ENCODE measurements around the gene FBXW4. TPM values are rescaled to one million over a fixed set of nuclear protein-coding genes. Genes with fewer than 3 reads are reported as not detected.

FBXW4 gene, protein sequence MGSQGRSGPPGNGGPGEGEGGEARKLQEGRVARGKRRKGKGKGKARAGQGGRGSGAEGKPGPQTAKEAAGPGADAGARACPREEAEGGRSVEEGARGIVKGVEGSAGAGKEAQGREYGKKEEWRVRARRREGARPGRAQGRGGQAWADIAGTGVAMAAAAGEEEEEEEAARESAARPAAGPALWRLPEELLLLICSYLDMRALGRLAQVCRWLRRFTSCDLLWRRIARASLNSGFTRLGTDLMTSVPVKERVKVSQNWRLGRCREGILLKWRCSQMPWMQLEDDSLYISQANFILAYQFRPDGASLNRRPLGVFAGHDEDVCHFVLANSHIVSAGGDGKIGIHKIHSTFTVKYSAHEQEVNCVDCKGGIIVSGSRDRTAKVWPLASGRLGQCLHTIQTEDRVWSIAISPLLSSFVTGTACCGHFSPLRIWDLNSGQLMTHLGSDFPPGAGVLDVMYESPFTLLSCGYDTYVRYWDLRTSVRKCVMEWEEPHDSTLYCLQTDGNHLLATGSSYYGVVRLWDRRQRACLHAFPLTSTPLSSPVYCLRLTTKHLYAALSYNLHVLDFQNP
- polyA plus RNA-seq (ENCODE audit: insufficient read length in 10 of 10): 10 to 100 TPM; 35.6 to 52.0 (median 43.7) TPM
- long read RNA-seq, donor 1, transcript FBXW4-201 (9 exons, 2,483 nt): major isoform, 5 of 5 reads
- long read RNA-seq, donor 1, partial matches to known transcripts: 0 of 5 reads
- long read RNA-seq, donor 1, other reads (novel, unspliced or antisense): 0 of 5 reads
- long read RNA-seq, donor 2, transcript FBXW4-201 (9 exons, 2,483 nt): major isoform, 5 of 6 reads
- long read RNA-seq, donor 2, partial matches to known transcripts: 0 of 6 reads
- long read RNA-seq, donor 2, other reads (novel, unspliced or antisense): 0 of 6 reads
- long read RNA-seq, donor 3: 0 reads
- long read RNA-seq, donor 4, partial matches to known transcripts: 0 of 3 reads
- long read RNA-seq, donor 4, other reads (novel, unspliced or antisense): 0 of 3 reads
- long read RNA-seq, donor 5, partial matches to known transcripts: 0 of 4 reads
- long read RNA-seq, donor 5, other reads (novel, unspliced or antisense): 0 of 4 reads
- long read RNA-seq, donor 6, transcript FBXW4-201 (9 exons, 2,483 nt): major isoform, 7 of 7 reads
- long read RNA-seq, donor 6, partial matches to known transcripts: 0 of 7 reads
- long read RNA-seq, donor 6, other reads (novel, unspliced or antisense): 0 of 7 reads
- long read RNA-seq, donor 7, partial matches to known transcripts: 0 of 4 reads
- long read RNA-seq, donor 7, other reads (novel, unspliced or antisense): 0 of 4 reads
- long read RNA-seq, donor 8, partial matches to known transcripts: 0 of 2 reads
- long read RNA-seq, donor 8, other reads (novel, unspliced or antisense): 0 of 2 reads
- long read RNA-seq, donor 9: 0 reads

GRCh38 chr10:101694674-101695403 lies at the start of gene FBXW4:
TSS of gene FBXW4 (minus strand) at chr10:101695170. CDS start at chr10:101695105, 65 bp downstream.
- peak; percentile 24 to 87 (median 49) for DNase-seq

DNA sequence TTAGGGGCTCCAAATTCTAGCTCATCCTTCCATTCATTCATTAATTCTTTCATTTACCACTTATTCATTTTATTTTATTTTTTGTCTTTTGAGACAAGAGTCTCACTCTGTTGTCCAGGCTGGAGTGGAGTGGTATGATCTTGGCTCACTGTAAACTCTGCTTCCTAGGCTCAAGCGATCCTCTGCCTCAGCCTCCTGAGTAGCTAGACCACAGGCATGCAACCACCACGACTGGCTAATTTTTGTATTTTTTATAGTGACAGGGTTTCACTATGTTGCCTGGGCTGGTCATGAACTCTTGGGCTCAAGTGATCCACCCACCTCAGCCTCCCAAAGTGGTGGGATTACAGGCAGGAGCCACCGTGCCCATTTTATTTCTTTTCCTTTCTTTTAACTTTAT lies 49.3 kb upstream of the FBXW4 start:
- no peak for DNase-seq

- DNase-seq: no peak
These were observed 47.0 kb upstream of the FBXW4 start for GRCh38 chr10:101741938-101742337.

DNA sequence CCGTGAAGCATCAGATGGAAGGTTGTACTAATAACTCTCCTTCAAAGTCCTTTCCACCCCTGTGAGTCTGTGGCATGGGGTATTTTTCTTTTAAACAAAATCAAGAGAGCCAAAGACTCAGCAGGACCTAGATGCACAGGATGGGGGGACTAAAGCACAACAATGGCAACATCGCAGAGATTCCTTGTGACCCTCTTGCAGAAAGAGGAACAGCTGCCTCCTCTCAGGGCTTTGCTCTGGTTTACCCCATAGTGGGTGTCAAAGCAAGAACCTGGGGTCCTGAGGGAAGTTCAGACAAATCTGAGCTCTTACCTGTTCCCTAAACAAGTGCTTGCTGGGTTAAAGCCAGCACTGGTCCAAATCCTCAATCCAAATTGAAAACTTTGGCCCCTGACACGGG lies 41.7 kb upstream of the FBXW4 start:
- no peak for DNase-seq

- no peak for DNase-seq
These were observed 37.1 kb upstream of the FBXW4 start for GRCh38 chr10:101732096-101732495.

GRCh38 chr10:101726115-101726387 lies 31.1 kb upstream of the FBXW4 start:
- DNase-seq: no peak

GRCh38 chr10:101725296-101726114 lies 30.5 kb upstream of the FBXW4 start:
- peak in 1 of 3 donors; percentile 26 for DNase-seq

GRCh38 chr10:101724446-101724845 lies 29.5 kb upstream of the FBXW4 start:
- DNase-seq: no peak

- DNase-seq: no peak
These were observed 28.2 kb upstream of the FBXW4 start for GRCh38 chr10:101723176-101723575.

DNA sequence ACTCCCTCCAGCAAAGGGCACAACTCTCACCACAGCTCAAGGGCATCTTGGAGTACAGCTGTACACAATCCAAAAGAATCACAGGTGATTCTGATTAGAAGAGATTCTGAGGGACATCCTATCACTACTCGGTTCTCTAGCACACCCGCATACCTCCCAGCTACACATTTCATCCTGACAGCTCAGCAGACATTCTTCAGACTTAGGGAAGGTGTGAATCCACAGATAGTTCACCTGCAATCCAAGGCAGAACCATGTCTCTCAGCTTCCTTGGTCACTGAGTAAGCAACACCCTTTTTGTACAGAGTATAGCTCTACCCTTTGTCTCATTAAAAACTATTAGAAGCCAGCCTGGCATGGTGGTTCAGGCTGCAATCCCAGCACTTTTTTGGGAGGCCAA lies 26.8 kb upstream of the FBXW4 start:
- DNase-seq: no peak

DNA sequence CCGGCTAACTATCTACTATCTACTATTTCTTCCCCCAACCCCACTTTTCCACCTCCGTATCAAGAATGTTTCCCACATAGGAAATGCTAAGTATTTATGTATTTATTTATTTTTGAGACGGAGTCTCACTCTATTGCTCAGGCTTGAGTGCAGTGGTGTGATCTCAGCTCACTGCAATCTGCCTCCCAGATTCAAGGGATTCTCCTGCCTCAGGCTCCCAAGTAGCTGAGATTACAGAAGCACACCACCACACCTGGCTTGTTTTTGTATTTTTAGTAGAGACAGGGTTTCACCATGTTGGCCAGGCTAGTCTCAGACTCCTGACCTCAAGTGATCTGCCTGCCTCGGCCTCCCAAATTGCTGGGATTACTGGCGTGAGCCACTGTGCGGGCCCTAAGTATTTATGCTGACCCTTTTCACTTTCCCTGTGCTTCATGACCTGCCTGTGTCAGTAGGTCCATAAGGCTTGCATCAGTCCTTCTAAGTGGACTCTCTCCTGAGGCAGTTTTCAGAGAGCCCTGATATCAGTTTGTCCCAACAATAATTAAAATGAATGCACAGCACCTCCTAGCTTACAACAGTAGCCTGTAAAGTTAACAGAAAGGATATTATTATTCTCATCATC lies 25.7 kb upstream of the FBXW4 start:
- no peak for DNase-seq

- no peak for DNase-seq
These were observed 23.8 kb upstream of the FBXW4 start for GRCh38 chr10:101718690-101719275.

GRCh38 chr10:101716891-101717659 lies 22.1 kb upstream of the FBXW4 start:
- DNase-seq: no peak

GRCh38 chr10:101712997-101713396 lies 18.0 kb upstream of the FBXW4 start:
- DNase-seq: no peak

DNA sequence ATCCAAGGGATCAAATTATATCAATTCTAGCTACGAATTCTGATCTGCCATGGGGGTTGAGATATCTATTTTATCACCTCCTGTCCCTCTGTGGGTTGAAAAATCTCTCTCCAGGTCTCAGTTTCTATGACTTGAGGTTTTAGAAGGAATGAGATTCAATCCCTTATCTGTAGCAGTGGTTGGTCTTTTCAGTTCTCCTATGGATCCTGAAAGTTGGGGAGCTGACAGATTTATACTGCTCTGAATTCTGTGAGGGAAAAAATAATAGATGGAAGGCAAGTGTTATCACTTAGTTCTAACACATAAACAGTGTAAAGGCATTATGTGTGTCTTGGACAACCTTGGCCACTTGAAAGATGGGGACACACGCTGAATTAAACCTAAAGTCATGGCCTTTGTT lies 15.8 kb upstream of the FBXW4 start:
- DNase-seq: no peak

DNA sequence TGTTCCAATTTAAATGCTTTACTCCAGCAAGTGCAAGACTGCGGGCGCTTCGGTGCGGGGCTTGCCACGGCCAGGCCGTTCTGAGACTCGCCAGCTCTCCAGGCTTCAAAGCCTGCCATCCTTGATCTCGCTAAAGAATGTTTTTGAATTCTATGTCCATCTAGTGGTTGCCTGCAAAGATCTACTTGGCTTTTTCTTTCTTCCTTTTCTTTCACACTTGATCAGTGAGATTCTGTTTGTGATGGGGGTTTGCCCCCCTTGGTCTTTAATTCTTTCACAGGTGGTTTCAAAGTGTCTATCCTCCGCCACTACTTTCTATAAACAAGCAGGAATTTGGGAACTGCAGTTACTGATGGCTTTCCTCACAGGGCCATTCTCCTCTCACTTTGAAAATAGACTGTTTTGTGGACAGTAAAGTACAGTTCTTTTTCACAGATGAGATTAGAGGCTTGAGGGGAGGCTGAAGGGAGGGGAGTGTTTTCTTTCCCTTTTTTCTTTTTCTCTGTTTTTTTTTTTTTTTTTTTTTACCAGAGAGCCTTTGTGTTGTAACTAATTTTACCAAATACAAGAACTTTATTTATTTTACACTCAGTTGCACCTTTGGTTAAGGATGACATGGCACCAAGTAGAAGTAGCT lies 15.2 kb upstream of the FBXW4 start:
- DNase-seq: no peak

GRCh38 chr10:101709359-101710058 lies 14.5 kb upstream of the FBXW4 start:
- no peak for DNase-seq

Data from muscle of back (tissue), 13 donors.